ENCODE measurements around the gene GTPBP6.
"Not testable (repeated sequence)": the region's sequence is repeated elsewhere in the genome, so short reads cannot be mapped to it uniquely, and the experiment has no call there.

Gene GTPBP6

GRCh38 chrX:264006-264405, 54.6 kb downstream of the GTPBP6 start:
- DNase-seq (ENCODE audit: low spot score) = not testable (repeated sequence)

GRCh38 chrX:262381-262909, 56.2 kb downstream of the GTPBP6 start:
- DNase-seq (ENCODE audit: low spot score) = no peak

GRCh38 chrX:261919-262352, 56.7 kb downstream of the GTPBP6 start:
- DNase-seq (ENCODE audit: low spot score) = no peak

GRCh38 chrX:261167-261918, 57.3 kb downstream of the GTPBP6 start:
- no peak for DNase-seq (ENCODE audit: low spot score)

- DNase-seq (ENCODE audit: low spot score) = no peak
Observed at GRCh38 chrX:259692-260355, 58.8 kb downstream of the GTPBP6 start.

- no peak for DNase-seq (ENCODE audit: low spot score)
Observed at GRCh38 chrX:258291-259040, 60.1 kb downstream of the GTPBP6 start.

GRCh38 chrX:257681-258289, 60.8 kb downstream of the GTPBP6 start:
- DNase-seq (ENCODE audit: low spot score) = no peak

- not testable (repeated sequence) for DNase-seq (ENCODE audit: low spot score)
Observed at GRCh38 chrX:257054-257453, 61.5 kb downstream of the GTPBP6 start.

GRCh38 chrX:255923-256331, 62.7 kb downstream of the GTPBP6 start:
- no peak for DNase-seq (ENCODE audit: low spot score)
